Right cardiac atrium (tissue), 5 donors: ENCODE measurements around the gene LRRC56. TPM values are rescaled to one million over a fixed set of nuclear protein-coding genes. Genes with fewer than 3 reads are reported as not detected.

Source experiments
- ATAC-seq, 2 donors: fragments of 200-7000 bp; cut with Tn5 transposase; one replicate each; pipeline versions ENCODE4 v1.8.0 to v1.9.1; 2020; ENCODE audit warnings: moderate library complexity in 2 of 2, mild to moderate bottlenecking in 1 of 2
- DNase-seq, 3 donors: peaks; one replicate each; pipeline ENCODE4 v3.0.0-alpha.2; 2020
- H3K27ac ChIP-seq: one replicate; pipeline ENCODE4 v1.5.1; 2013; ENCODE audit warnings: mild to moderate bottlenecking, low read length, control low read depth, moderate library complexity
- H3K27me3 ChIP-seq: one replicate; pipeline ENCODE4 v1.6.1; 2013; ENCODE audit not compliant: control insufficient read depth, insufficient read depth
- H3K4me1 ChIP-seq: one replicate; pipeline ENCODE4 v1.6.1; 2013; ENCODE audit warnings: low read length; ENCODE audit not compliant: control insufficient read depth, insufficient read depth
- H3K4me3 ChIP-seq: one replicate; pipeline ENCODE4 v1.5.1; 2013; ENCODE audit warnings: low read length, control low read depth
- H3K9me3 ChIP-seq: one replicate; pipeline ENCODE4 v1.6.1; 2013; ENCODE audit warnings: low read length; ENCODE audit not compliant: control insufficient read depth
- WGBS: extraction: QIAGEN DNeasy Blood & Tissue Kit; methylation state at CpG from one replicate; pipeline ENCODE4 v1.1.7; 2013; 5-methylcytosine and 5-hydroxymethylcytosine counted together
- intact Hi-C, 4 donors: fragments of 100-400 bp; cut with DNase I; formaldehyde crosslinking; loops; one replicate each; pipeline versions ENCODE4 v1.11.0 to v1.14.0; 2022 to 2023
- polyA plus RNA-seq: library from polyadenylated mRNA; stranded (reverse); fragments of 200-250 nt; gene quantifications from one replicate; pipeline ENCODE4 v1.2.3, GENCODE V29; 2013
- total RNA-seq, 4 donors: library from RNA; stranded (reverse); fragmentation: NEBNext Ultra II Directional; extraction: Animal tissue kit (Norgen Biotek cat#: 25700); gene quantifications; one replicate each; pipeline ENCODE4 v1.2.1, GENCODE V29; 2021
- donor health status: healthy with polysubstance abuse.
- donor health status: DM: no; HTN: yes; CAD: no.
- donor health status: DM: no; HTN: no; CAD: no.
- donor health status: DM: no; HTN: yes; CAD: no; lungs with severe emphysema.
- donor health status: DM: yes; HTN: yes; CAD: no.

The LRRC56 gene
- total and polyA plus RNA-seq, 5 donors, result 0.36 to 0.59 (median 0.46) TPM

GRCh38 chr11:581752-582151 lies 44.4 kb downstream of the LRRC56 start:
- DNase-seq (peak in 1 of 3 donors; percentile 37), ATAC-seq (no peak)
- H3K4me3 ChIP-seq, result no peak overlapping the region
- H3K4me1 ChIP-seq, result peaks cover 23% of the 10 kb centered on the region
- 73% methylated on average over 17 of the region's 17 CpGs for WGBS
- H3K9me3 ChIP-seq, result no peaks in the 10 kb centered on the region
- no peak overlapping the region for H3K27ac ChIP-seq
- intact Hi-C loops, result no loop called here
- no peaks in the 10 kb centered on the region for H3K27me3 ChIP-seq

- Histone ChIP-seq H3K27ac (no peak overlapping the region), H3K9me3 (no peaks in the 10 kb centered on the region), H3K27me3 (no peaks in the 10 kb centered on the region), H3K4me1 (peaks cover 8% of the 10 kb centered on the region), H3K4me3 (no peak overlapping the region)
- peak in 1 of 3 donors; percentile 48 for DNase-seq
- ATAC-seq, result no peak
- intact Hi-C loops, result no loop called here
- 95% methylated on average over 10 of the region's 10 CpGs for WGBS
Observed at GRCh38 chr11:584287-584686, 47.0 kb downstream of the LRRC56 start.

- WGBS, result 87% methylated on average over 32 of the region's 32 CpGs
- H3K4me1 ChIP-seq, result no peaks in the 10 kb centered on the region
- DNase-seq (peak in 1 of 3 donors; percentile 34), ATAC-seq (no peak)
- no peak overlapping the region for H3K27ac ChIP-seq
- no peaks in the 10 kb centered on the region for H3K27me3 ChIP-seq
- no peak overlapping the region for H3K4me3 ChIP-seq
- no peaks in the 10 kb centered on the region for H3K9me3 ChIP-seq
- intact Hi-C loops, result no loop called here
Observed at GRCh38 chr11:586376-587316, 49.3 kb downstream of the LRRC56 start.

- 87% methylated on average over 8 of the region's 8 CpGs for WGBS
Observed at GRCh38 chr11:587546-587945, 50.2 kb downstream of the LRRC56 start.

GRCh38 chr11:587978-588380 lies 50.7 kb downstream of the LRRC56 start:
- no peaks in the 10 kb centered on the region for H3K4me1 ChIP-seq
- WGBS, result 75% methylated on average over 6 of the region's 6 CpGs
- H3K27ac ChIP-seq, result no peak overlapping the region
- DNase-seq (peak in 1 of 3 donors; percentile 32), ATAC-seq (peak; percentile 30 to 68)
- no peaks in the 10 kb centered on the region for H3K27me3 ChIP-seq
- intact Hi-C loops, result no loop called here
- no peaks in the 10 kb centered on the region for H3K9me3 ChIP-seq
- no peak overlapping the region for H3K4me3 ChIP-seq

More at GRCh38 chr11:587546-587945, 50.2 kb downstream of the LRRC56 start:
- intact Hi-C loops, result no loop called here
- ATAC-seq (no peak), DNase-seq (peak in 1 of 3 donors; percentile 14)
- Histone ChIP-seq H3K4me1 (no peaks in the 10 kb centered on the region), H3K27me3 (no peaks in the 10 kb centered on the region), H3K9me3 (no peaks in the 10 kb centered on the region), H3K27ac (no peak overlapping the region), H3K4me3 (no peak overlapping the region)

- WGBS, result 94% methylated on average over 26 of the region's 26 CpGs
- no peak overlapping the region for H3K4me3 ChIP-seq
- DNase-seq (peak in 1 of 3 donors; percentile 34), ATAC-seq (no peak)
- no peaks in the 10 kb centered on the region for H3K9me3 ChIP-seq
- no peaks in the 10 kb centered on the region for H3K27me3 ChIP-seq
- intact Hi-C loops, result no loop called here
- H3K4me1 ChIP-seq, result no peaks in the 10 kb centered on the region
- no peak overlapping the region for H3K27ac ChIP-seq
Observed at GRCh38 chr11:589798-590197, 52.5 kb downstream of the LRRC56 start.

- no peaks in the 10 kb centered on the region for H3K9me3 ChIP-seq
- no peaks in the 10 kb centered on the region for H3K4me1 ChIP-seq
- H3K27ac ChIP-seq, result no peak overlapping the region
- intact Hi-C loops, result no loop called here
- H3K4me3 ChIP-seq, result no peak overlapping the region
- H3K27me3 ChIP-seq, result no peaks in the 10 kb centered on the region
- 75% methylated on average over 11 of the region's 11 CpGs for WGBS
- no peak for DNase-seq
- ATAC-seq, result no peak
Observed at GRCh38 chr11:590997-591396, 53.7 kb downstream of the LRRC56 start.

GRCh38 chr11:592501-592900 lies 55.2 kb downstream of the LRRC56 start:
- ATAC-seq (no peak), DNase-seq (peak in 1 of 3 donors; percentile 45)
- 96% methylated on average over 22 of the region's 22 CpGs for WGBS
- no peaks in the 10 kb centered on the region for H3K4me1 ChIP-seq
- intact Hi-C loops, result no loop called here
- H3K27ac ChIP-seq, result no peak overlapping the region
- H3K4me3 ChIP-seq, result no peak overlapping the region
- no peaks in the 10 kb centered on the region for H3K9me3 ChIP-seq
- no peaks in the 10 kb centered on the region for H3K27me3 ChIP-seq

- H3K4me1 ChIP-seq, result no peaks in the 10 kb centered on the region
- no peaks in the 10 kb centered on the region for H3K9me3 ChIP-seq
- WGBS, result 89% methylated on average over 10 of the region's 10 CpGs
- DNase-seq (peak in 1 of 3 donors; percentile 39), ATAC-seq (no peak)
- H3K27me3 ChIP-seq, result no peaks in the 10 kb centered on the region
- no peak overlapping the region for H3K4me3 ChIP-seq
- intact Hi-C loops, result no loop called here
- H3K27ac ChIP-seq, result no peak overlapping the region
Observed at GRCh38 chr11:592918-593317, 55.6 kb downstream of the LRRC56 start.

- Histone ChIP-seq H3K27ac (no peak overlapping the region), H3K4me1 (no peaks in the 10 kb centered on the region), H3K9me3 (no peaks in the 10 kb centered on the region), H3K4me3 (no peak overlapping the region), H3K27me3 (no peaks in the 10 kb centered on the region)
- WGBS, result 93% methylated on average over 21 of the region's 21 CpGs
- ATAC-seq, result no peak
- peak in 1 of 3 donors; percentile 36 for DNase-seq
- intact Hi-C loops, result no loop called here
Observed at GRCh38 chr11:593347-593746, 56.0 kb downstream of the LRRC56 start.

- ATAC-seq (peak in 1 of 2 donors; percentile 4), DNase-seq (peak in 1 of 3 donors; percentile 32)
- Histone ChIP-seq H3K27me3 (no peaks in the 10 kb centered on the region), H3K9me3 (no peaks in the 10 kb centered on the region), H3K27ac (no peak overlapping the region), H3K4me1 (no peaks in the 10 kb centered on the region), H3K4me3 (no peak overlapping the region)
- intact Hi-C loops, result no loop called here
- 91% methylated on average over 10 of the region's 10 CpGs for WGBS
Observed at GRCh38 chr11:595400-595799, 58.1 kb downstream of the LRRC56 start.
